GM12891 (cell line): ENCODE measurements around the gene ADARB1.

Source experiments
- PAX5 ChIP-seq: IDR thresholded peaks from 2 replicates; pipeline ENCODE4 v1.6.1; 2011; ENCODE audit warnings: low read length, moderate library complexity, mild to moderate bottlenecking; ENCODE audit not compliant: insufficient read depth, severe bottlenecking
- POLR2A ChIP-seq: IDR thresholded peaks from 2 replicates; pipeline ENCODE4 v1.6.1; 2011; ENCODE audit warnings: low read depth, low read length, control low read depth
- POLR2AphosphoS5 ChIP-seq: IDR thresholded peaks from 2 replicates; pipeline ENCODE4 v1.6.1; 2011; ENCODE audit warnings: low read depth, low read length, control low read depth
- POU2F2 ChIP-seq: IDR thresholded peaks from 2 replicates; pipeline ENCODE4 v1.6.1; 2011; ENCODE audit warnings: low read depth, mild to moderate bottlenecking, control low read depth, low read length, moderate library complexity
- SPI1 ChIP-seq: IDR thresholded peaks from 2 replicates; pipeline ENCODE4 v1.6.1; 2011; ENCODE audit warnings: low read depth, low read length, control low read depth
- TAF1 ChIP-seq: IDR thresholded peaks from 2 replicates; pipeline ENCODE4 v1.6.1; 2011; ENCODE audit warnings: low read depth, low read length, control low read depth

GRCh38 chr21:45126204-45126626 is 51.8 kb downstream of the ADARB1 start:
- TF ChIP-seq POLR2A (no peak), POLR2AphosphoS5 (no peak), TAF1 (no peak), SPI1 (no peak), POU2F2 (no peak), PAX5 (no peak)
